Fibroblast of peridontal ligament (primary cell): ENCODE measurements around the gene HDAC1.

Experiments used
- DNase-seq: peaks from one replicate; pipeline ENCODE4 v3.0.0-alpha.2; 2010; ENCODE audit errors: extremely low read depth

HDAC1 gene

GRCh38 chr1:32373996-32374592 is 82.2 kb downstream of the HDAC1 start:
- DNase-seq = no peak

GRCh38 chr1:32376199-32376598 is 84.3 kb downstream of the HDAC1 start:
- DNase-seq = no peak

GRCh38 chr1:32377541-32378220 is 85.8 kb downstream of the HDAC1 start:
- no peak for DNase-seq

- no peak for DNase-seq
Measured at GRCh38 chr1:32380057-32380456, 88.2 kb downstream of the HDAC1 start.
